Upper lobe of right lung (tissue), 1 donor: Measurements from ENCODE around the gene TNRC6B. TPM values are rescaled to one million over a fixed set of nuclear protein-coding genes. Genes with fewer than 3 reads are reported as not detected.

Experiments used
- ATAC-seq: fragments of 200-7000 bp; cut with Tn5 transposase; one replicate; pipeline ENCODE4 v1.9.1; 2020; ENCODE audit warnings: mild to moderate bottlenecking, moderate library complexity
- DNase-seq: peaks from one replicate; pipeline ENCODE4 v3.0.0-alpha.2; 2020
- H3K27ac ChIP-seq: fragments of 200-600 bp; one replicate; pipeline ENCODE4 v1.8.0; 2022
- H3K27me3 ChIP-seq: fragments of 200-600 bp; one replicate; pipeline ENCODE4 v1.8.0; 2022; ENCODE audit warnings: mild to moderate bottlenecking
- H3K36me3 ChIP-seq: fragments of 200-600 bp; one replicate; pipeline ENCODE4 v1.8.0; 2022
- H3K4me1 ChIP-seq: fragments of 200-600 bp; one replicate; pipeline ENCODE4 v1.8.0; 2022
- H3K4me3 ChIP-seq: fragments of 200-600 bp; one replicate; pipeline ENCODE4 v1.8.0; 2022; ENCODE audit warnings: mild to moderate bottlenecking
- H3K9me3 ChIP-seq: fragments of 200-600 bp; one replicate; pipeline ENCODE4 v1.8.0; 2022
- intact Hi-C: fragments of 100-400 bp; cut with DNase I; formaldehyde crosslinking; loops from one replicate; pipeline ENCODE4 v1.11.0; 2022
- total RNA-seq: library from RNA; stranded (reverse); fragmentation: NEBNext Ultra II Directional; extraction: Animal tissue kit (Norgen Biotek cat#: 25700); gene quantifications from one replicate; pipeline ENCODE4 v1.2.1, GENCODE V29; 2021
- TF ChIP-seq, protein P1 (sequence below): fragments of 200-600 bp; IDR thresholded peaks from one replicate; pipeline ENCODE4 v1.8.0; 2022; ENCODE audit warnings: antibody characterized with exemption
- donor health status: DM: no; HTN: yes; CAD: no; lungs with severe emphysema.

TNRC6B gene
- total RNA-seq, 1 donor from 2014 or later, result 46.4 TPM

DNA sequence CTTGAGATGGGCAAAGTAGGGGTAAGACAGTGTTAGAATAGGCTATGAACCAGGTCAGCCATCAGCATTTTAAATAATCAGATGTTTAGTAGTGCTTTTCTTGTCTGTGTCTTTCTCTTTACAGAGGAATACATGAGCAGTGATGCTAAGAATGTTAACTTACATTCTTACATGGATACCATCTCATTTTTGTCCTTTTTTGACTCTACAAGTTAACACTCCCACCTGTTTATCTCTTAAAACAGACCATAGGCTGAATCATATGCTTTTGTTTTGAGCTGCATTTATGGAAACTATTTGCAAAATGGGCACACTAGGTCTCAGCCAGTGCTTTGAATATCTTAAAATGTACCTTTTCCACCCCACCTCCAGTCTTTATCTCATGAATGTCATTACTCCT, 143.0 kb downstream of the TNRC6B start:
- TF ChIP-seq, protein P1, sequence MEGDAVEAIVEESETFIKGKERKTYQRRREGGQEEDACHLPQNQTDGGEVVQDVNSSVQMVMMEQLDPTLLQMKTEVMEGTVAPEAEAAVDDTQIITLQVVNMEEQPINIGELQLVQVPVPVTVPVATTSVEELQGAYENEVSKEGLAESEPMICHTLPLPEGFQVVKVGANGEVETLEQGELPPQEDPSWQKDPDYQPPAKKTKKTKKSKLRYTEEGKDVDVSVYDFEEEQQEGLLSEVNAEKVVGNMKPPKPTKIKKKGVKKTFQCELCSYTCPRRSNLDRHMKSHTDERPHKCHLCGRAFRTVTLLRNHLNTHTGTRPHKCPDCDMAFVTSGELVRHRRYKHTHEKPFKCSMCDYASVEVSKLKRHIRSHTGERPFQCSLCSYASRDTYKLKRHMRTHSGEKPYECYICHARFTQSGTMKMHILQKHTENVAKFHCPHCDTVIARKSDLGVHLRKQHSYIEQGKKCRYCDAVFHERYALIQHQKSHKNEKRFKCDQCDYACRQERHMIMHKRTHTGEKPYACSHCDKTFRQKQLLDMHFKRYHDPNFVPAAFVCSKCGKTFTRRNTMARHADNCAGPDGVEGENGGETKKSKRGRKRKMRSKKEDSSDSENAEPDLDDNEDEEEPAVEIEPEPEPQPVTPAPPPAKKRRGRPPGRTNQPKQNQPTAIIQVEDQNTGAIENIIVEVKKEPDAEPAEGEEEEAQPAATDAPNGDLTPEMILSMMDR, result no peak
- Histone ChIP-seq H3K4me1 (no peaks in the 10 kb centered on the region), H3K36me3 (peaks cover 77% of the 10 kb centered on the region), H3K27me3 (no peaks in the 10 kb centered on the region), H3K27ac (no peak overlapping the region), H3K4me3 (no peak overlapping the region), H3K9me3 (no peaks in the 10 kb centered on the region)
- ATAC-seq, result no peak
- no peak for DNase-seq
- intact Hi-C loops, result no loop called here

- TF ChIP-seq, protein P1, result no peak
- Histone ChIP-seq H3K4me1 (peaks cover 2% of the 10 kb centered on the region), H3K4me3 (no peak overlapping the region), H3K27me3 (no peaks in the 10 kb centered on the region), H3K9me3 (no peaks in the 10 kb centered on the region), H3K36me3 (peaks cover 72% of the 10 kb centered on the region), H3K27ac (no peak overlapping the region)
- ATAC-seq (no peak), DNase-seq (no peak)
- intact Hi-C loops, result no loop called here
Observed at GRCh38 chr22:40322021-40322420, 144.3 kb downstream of the TNRC6B start.

DNA sequence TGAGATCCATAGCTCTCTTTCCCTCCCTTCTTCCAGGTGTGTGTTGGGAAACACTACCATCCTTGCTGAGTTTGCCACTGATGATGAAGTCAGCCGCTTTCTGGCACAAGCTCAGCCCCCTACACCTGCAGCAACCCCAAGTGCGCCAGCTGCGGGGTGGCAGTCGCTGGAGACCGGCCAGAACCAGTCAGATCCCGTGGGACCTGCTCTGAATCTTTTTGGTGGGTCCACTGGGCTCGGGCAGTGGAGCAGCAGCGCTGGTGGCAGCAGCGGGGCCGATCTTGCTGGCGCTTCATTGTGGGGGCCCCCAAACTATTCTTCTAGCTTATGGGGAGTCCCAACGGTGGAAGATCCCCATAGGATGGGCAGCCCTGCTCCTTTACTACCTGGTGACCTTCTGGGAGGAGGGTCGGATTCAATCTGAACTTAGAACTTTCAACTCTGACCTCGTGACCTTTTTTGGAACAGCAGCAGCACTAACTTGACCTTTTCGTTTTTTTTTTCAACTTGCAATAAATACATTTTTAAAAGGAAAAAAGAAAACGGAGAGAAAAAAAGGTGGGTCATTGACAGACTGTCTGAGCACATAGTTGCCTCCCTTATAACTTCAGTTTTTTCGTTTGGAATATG, 145.2 kb downstream of the TNRC6B start:
- Histone ChIP-seq H3K27me3 (no peaks in the 10 kb centered on the region), H3K36me3 (peaks cover 63% of the 10 kb centered on the region), H3K4me1 (peaks cover 6% of the 10 kb centered on the region), H3K9me3 (no peaks in the 10 kb centered on the region), H3K27ac (no peak overlapping the region), H3K4me3 (no peak overlapping the region)
- TF ChIP-seq, protein P1, result no peak
- ATAC-seq, result no peak
- DNase-seq, result no peak
- intact Hi-C loops, result no loop called here

GRCh38 chr22:40323681-40324171, 146.0 kb downstream of the TNRC6B start:
- Histone ChIP-seq H3K4me3 (no peak overlapping the region), H3K27ac (peak overlapping the region; percentile 43), H3K9me3 (no peaks in the 10 kb centered on the region), H3K27me3 (no peaks in the 10 kb centered on the region), H3K4me1 (peaks cover 6% of the 10 kb centered on the region), H3K36me3 (peaks cover 58% of the 10 kb centered on the region)
- intact Hi-C loops, result no loop called here
- TF ChIP-seq, protein P1, result no peak
- no peak for ATAC-seq
- no peak for DNase-seq

DNA sequence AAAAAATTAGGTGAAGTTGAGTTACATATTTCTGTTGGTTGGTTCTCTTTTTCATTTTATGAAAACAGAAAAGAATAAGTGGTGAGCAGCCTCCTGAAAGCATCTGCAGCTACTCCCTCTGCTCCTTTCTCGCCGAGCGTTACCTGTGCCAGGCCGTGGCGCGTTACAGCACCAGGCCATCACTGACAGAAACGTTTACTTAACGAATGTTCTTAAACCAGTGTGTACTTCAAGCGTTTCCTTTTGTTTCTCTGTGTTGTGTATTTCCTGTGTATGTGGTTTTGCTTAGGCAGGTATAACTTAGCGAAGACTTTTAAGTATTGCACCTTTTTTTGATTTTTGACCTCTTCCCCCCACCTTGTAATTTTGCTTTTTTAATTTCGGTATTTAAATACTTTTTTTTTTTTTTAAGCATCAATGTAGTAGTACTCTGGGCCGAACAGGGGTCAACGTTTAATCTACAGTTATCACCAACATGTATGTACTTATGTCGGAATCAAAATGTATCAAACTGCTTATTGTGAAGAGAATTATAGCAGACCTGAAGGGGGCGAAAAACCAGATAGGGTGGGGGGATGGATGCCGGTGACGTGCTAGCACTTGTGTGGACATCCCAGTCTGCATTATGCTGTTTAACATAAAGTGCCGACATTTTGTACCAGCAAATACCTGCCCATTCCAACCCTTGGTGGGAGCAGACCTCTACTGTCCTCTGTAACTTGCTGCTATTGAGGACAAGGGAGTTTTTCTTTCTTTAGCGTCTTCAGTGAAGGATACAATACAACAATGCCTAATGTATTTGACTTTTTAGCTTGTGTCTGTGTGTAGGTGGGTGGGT, 147.0 kb downstream of the TNRC6B start:
- ATAC-seq (no peak), DNase-seq (no peak)
- H3K9me3 ChIP-seq, result no peaks in the 10 kb centered on the region
- H3K27me3 ChIP-seq, result no peaks in the 10 kb centered on the region
- intact Hi-C loops, result no loop called here
- peak overlapping the region; percentile 43 for H3K27ac ChIP-seq
- peaks cover 58% of the 10 kb centered on the region for H3K36me3 ChIP-seq
- H3K4me1 ChIP-seq, result peaks cover 6% of the 10 kb centered on the region
- TF ChIP-seq, protein P1, result no peak
- H3K4me3 ChIP-seq, result no peak overlapping the region
